T-helper 2 cell (primary cell): Measurements from ENCODE around the gene KHSRP.
"Not testable (repeated sequence)": the region's sequence is repeated elsewhere in the genome, so short reads cannot be mapped to it uniquely, and the experiment has no call there.

ENCODE experiments used
- DNase-seq, 5 experiments: peaks; one replicate each; pipeline versions ENCODE4 v3.0.0 to v3.0.0-alpha.2; 2012 to 2022

The KHSRP gene

DNA sequence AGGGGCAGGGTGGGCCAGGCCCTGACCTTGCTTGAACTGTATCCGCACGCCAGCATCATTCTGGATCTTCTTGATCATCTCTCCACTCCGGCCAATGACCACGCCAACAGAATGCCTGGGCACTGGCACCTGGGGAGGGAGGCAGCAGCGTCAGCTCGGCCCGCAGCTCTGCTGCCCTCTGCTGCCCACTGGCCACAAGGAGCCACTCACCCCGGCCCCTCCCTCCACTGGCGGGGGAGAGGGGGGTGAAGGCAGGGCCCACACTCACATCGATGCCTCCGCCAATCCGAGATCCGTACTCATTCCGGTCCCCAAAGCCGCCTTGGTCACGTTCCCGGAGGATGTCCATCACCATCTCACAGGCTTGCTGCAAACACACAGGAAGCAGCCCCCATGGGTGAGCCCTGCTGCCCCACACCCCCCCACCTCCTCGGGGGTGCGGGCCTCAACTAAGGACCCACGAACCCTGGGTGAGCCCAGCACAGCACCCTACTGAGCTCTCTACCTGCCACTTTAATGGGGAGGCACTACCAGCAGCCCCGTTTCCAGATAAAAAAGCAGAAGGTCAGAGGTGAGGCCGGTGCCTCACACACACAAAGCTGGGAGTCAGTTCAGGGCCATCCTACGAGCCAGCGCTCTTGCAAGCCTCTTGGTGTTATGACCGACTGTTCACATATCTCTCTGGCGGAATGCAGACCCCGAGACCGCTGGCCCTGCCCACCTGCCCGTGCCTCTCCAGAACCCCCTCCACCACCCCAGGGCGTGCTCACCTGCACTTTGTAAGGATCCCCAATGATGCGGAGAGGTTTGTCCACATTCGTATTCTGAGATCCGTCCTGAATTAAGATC lies 6.7 kb downstream of the KHSRP start:
- no peak for DNase-seq

DNA sequence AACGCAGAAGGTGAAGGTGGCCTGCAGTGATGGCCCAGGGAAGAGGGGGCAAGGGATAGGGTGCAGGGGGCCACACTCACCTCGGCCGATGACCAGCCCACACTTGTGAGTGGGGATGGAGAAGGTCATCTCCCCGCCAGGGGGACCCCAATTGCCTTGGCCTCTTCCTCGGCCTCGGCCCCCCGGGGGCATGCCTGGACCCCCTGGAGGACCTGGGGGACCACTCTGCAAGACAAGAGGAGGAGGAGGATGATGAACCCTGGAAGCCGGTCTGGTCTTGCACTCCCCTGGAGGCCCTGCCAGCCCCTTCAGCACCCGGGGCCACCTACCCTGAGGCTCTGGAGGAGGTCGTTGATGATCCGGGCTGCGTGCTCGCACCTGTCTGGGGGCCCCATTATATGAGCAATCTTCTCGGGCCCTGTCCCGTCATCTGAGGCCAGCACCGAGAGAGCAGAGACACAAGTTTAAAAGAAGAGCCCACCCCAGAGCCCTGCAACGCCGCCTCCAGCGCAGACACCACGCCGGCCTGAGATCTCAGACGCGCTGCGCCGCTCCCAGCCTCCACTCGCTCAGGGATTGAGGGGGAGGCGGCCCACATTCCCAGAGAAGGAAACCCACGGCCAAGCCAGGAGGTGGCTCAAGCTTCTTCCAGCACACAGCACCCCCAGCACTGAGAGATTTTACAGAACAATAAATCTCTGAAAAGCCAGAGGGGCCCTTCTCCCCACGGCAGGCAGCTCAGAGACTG lies 7.8 kb downstream of the KHSRP start:
- no peak for DNase-seq

DNA sequence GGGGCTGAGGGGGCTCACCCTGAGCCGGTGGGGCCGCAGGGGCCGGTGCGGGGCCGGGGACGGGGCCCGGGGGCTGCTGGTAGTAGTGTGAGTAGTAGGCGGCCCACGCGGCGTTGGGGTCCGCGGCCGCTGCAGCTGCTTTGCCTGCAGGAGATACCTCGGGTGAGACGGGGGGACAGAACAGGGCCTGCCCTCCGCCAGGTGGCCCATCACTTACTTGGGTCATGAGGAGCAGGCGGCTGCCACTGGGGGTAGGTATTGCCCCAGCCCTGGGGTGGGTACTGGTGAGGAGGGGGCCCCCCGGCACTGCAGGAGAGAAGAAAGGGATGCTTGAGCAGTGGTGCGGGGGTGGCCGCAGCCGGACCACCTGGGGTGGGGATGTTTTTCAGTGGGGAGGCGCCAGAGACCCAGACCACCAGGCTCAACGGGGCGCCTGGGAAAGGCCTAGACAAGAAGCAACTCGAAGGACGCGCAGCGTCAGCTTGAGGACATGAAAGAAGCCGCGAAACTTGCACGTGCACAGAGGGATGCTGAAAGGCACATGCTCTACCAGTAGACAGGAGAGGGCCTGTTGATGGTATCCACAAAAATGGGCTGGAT lies 8.9 kb downstream of the KHSRP start:
- DNase-seq = no peak

DNA sequence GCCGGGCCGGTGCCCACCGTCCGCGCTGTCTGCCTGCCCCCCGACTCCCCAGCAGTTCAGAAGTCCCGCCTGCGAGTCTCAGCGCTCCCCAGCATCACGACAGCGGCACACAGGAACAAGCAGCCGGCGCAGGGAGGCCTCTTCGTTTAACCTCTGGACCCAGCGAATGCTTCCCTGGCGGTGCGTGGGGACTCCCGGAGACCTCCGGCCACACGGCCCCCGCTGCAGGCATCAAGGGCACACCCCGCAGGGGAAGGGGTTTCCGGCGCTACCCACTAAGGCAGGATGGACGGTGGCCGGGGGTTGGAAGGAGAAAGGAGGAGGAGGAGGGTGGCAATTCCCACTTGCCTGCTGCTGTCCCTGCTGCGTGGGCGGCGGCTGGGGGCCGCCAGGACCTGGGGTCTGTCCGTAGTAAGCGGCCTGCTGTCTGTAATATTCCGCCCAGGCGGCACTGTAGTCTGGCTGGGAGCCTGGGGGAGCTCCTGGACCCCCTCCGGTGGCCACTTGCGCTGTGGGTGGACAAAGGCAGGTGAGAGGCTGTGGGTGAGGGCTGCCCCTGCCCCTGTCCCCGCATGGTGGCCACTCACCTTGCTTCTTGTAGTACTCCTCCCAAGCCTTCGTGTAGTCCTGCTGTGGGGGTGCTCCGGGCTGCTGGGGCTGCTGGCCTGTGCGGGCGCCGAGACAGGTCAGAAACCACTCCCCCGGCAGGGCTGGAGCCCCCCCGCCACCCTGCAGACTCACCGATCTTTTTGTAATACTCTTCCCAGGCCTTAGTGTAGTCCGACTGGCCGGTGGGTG lies 9.6 kb downstream of the KHSRP start:
- DNase-seq = no peak

DNA sequence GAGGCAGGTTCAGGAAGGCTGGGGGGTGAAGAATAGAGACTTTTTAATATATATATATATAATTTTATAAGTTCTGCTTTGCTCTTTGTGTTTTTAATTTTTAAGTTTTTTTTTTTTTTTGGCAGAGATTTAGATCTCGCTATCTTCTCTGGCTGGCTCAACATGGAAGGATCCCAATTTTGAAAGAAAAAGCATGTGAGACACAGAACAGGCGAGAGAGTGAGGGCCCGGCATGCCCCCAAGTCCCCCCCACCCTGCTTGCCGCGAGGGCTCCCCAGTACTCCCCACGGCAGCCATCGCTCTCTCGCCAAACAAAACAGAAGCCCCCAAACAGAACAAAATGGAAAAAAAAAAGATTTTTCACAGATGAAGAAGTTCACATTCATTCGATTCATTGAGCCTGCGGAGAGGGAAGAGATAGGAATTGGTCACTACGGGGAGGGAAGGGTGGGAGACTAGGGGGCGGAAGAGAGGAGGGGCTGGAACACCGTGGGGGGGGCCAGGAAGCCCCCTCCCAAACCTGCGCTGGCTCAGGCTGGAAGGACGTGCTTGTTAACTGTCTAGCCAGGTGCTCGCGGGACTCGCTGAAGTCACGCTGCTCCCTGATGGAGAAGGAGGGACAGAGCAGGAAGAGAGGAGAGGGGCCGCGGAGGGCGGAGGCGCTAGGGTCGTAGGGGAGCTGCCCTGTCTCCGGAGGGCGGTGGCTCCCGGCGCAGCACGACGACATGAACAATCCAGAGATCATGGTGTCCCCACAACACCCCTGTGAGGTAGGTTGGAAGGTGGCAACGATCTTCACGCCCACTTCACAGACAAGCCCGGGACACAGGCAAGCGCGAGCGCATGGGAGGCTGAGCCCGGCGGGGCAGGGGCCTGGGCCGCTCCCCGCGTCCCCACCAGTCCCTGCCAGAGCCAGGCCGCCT lies 10.6 kb downstream of the KHSRP start:
- DNase-seq = no peak

DNA sequence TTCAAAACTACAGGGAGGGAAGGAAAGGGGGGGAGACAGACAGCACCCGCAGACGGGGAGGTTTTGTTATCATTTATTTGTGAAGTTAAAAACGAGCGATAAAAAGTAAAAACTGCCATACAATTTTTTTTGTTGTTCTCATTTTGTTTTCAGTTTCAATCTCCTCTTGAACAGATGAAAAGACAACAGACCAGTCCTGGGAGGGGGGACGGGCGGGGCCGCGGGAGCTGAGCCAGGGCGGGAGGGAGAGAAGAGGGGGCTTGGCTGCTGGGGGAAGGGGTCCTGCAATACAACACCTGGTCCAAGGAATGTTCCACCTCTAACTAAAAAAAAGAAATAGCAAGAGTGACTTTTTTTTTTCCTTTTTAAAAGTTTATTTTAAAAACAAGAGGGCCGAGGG lies 11.3 kb downstream of the KHSRP start:
- no peak for DNase-seq

DNA sequence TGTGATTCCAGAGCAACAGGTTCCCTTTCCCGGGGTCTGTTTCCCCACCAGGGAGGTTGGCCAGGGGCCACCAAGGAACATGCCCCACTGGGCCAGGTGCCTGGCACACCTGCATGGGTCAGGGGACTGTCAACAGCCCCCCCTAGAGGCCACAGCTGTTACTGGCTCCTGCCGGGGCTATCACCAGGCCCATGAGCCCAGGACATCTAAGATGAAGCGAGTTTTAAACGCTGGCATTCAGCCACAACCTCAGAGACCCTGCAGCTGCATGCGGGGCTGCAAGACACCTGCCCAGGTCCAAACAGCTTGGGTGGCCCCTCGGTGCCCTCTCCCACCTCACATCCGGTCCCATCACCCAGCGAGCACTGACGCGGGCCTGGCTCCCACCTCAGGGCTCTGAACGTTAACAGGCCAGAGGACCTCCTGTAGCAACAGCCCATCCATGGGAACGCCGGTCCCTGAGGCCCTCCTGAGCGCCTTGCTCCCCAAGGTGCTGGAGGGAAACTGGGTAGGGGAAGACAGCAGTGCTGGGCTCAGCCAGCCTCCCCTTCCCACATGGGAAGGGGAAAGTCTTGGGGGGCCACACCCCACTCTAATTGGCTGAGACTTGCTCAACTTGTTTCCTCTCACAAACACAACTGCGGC lies 12.0 kb downstream of the KHSRP start:
- DNase-seq = peak in 4 of 5 experiments; percentile 24 to 48 (median 27)

DNA sequence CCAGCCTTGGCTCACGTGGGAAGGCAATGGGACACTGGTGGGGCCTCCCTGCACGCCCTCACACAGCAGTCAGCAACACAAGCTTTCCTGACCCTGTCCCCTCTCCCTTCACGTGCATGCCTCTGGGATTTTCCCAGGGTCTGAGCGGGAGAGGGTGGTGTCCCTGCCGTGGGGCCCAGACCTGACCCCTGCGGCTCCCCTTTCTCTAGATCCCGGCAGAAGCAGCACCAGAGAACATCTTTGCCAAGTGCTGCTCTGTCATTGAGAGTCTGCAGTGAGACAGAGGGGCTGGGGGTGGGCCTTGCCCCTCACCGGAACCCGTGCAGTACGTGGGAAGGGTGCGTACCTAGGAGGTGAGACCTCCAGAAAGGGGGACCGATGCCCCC lies 12.6 kb downstream of the KHSRP start:
- no peak for DNase-seq

DNA sequence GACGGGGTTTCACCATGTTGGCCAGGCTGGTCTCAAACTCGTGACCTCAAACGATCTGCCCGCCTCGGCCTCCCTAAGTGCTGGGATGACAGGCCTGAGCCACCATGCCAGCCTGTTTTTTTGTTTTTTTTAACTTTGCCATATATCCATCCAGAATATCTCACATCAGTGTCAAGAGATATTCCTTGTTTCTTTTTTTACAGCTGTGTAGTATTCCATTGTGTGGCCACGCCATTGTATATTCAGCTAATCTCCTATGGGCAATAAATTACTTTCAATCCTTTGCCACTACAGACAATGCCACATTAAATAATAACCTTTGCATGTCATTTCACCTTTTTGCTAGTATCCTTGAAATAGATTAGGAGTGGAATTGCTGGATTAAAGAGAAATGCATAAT lies 15.3 kb downstream of the KHSRP start:
- no peak for DNase-seq

DNA sequence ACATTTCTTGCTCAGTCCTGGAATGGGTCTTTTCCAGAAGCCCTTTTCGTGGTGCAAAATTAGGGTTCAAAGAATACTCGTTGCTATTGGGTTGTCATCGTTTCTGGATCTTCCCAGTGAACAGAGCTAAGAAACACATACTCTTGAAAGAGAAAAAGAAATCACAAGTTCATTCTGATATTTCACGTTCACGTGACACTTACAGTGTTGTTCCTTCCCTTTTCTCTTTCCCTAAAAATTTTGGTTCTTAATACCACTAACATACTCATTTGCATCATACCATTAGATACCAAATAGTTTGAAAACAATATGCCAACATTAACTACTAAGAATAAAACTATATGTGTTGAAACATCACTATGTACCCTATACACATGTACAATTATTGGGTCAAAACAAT lies 18.2 kb downstream of the KHSRP start:
- no peak for DNase-seq

DNA sequence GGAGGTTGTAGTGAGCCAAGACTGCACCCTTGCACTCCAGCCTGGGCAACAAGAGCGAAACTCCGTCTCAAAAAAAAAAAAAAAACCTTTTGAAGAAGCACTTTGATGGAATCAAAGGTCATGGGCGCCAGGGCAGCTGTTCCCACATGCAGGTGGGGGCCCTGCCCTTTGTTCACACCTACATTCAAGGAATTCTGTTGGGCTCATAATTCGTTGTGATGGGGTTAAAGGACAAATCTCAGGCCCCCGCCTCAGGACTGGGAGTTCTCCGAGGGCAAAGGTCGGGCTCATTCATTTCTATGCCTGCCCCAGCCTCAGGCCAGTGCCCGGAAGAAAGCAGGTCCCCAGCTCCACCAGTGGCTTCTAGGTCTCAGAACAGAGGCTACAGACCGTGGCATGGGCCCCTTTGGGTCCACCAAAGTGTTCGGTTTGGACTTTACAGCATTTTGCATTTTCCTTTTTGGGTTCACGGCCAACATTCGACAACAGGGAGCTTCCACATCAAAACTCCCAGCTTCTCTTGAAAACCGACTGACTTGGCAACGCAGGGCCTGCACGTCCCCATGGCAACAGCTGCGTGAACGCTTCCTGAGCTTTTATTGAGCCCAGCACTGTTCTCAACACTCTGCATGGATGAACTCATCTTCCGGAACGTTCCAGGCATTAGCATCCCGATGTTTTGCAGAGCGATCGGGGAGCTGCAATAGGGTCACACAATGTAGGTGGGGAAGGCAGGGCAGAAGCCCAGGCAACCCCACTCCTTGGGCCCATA lies 21.6 kb downstream of the KHSRP start:
- no peak for DNase-seq

DNA sequence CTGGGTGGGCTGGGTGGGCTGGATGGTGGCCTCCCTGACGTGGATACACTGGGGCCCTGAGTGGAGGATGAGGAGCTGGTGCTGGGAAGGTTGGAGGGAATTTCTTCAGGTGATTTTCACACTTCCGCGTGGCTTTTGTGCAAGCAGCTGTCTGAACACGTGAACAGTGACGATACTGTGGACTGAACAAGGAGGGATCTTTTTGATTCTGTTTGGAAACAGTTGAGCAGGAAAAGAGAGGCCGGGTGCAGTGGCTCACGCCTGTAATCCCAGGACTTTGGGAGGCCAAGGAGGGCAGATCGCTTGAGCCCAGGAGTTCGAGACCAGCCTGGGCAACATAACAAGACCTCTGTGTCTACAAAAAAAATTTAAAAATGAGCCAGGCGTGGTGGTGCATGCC lies 22.6 kb downstream of the KHSRP start:
- DNase-seq = no peak

DNA sequence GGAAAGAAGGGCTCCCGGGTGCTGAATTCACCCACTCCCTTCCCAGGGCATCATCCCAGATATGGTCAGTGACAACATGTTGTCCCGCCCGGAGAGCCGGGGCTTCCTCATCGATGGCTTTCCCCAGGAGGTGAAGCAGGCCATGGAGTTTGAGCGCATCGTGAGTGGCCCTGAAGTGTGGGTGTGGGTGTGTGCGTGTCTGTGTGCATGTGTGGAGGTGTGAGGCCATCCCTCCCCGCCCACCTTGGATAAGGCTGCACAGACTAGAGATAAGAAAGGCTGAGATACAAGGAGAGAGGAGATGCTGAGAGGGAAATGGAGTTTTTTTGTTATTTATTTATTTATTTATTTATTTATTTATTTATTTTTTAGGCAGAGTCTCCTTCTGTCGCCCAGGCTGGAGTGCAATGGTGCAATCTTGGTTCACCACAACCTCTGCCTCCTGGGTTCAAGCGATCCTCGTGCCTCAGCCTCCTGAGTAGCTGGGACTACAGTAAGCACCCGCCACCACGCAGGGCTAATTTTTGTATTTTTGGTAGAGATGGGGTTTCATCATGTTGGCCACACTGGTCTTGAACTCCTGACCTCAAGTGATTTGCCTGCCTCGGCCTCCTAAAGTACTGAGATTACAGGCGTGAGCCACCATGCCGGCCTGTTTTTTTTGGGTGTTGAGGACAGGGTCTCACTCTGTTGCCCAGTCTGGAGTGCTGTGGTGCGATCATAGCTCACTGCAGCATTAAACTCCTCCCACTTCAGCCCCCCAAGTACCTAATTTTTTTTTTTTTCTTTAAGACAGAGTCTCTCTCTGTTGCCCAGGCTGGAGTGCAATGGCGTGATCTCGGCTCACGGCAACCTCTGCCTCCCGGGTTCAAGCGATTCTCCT lies 24.3 kb downstream of the KHSRP start:
- not testable (repeated sequence) for DNase-seq

DNA sequence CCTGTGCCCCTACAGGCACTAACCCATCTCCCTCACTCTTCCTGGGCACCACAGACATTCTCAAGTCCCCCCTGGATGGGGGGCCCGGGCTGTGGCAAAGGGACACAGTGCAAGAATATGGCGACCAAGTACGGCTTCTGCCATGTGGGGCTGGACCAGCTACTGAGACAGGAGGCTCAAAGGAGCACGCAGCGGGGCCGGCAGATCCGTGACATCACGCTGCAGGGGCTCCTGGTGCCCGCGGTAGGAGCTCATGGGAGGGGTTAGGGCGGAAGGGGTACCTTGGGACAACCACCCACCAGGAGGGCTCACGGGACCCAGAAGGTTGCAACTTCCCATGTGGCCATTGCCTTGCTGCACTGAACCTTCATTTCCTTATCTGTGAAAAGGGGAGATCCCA lies 28.3 kb downstream of the KHSRP start:
- no peak for DNase-seq

DNA sequence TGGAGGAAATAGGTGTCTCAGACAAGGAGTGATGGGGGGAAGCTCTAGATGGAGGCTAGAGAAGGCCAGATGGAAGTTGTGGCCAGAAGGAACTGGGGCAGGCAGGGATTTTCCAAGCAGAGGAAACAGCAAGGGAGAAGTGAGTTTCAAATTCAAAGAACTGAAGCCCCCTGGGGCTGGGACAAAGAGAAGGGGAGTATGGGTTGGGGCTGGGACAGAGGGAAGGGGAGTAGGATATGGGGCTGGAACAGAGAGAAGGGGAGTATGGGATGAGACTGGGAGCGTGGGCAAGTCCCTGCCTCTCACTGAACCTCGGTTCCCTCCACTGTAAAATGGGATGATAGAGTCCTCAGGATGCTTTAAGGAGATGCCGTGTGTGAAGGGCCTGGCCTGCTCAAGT lies 29.8 kb downstream of the KHSRP start:
- DNase-seq = no peak

DNA sequence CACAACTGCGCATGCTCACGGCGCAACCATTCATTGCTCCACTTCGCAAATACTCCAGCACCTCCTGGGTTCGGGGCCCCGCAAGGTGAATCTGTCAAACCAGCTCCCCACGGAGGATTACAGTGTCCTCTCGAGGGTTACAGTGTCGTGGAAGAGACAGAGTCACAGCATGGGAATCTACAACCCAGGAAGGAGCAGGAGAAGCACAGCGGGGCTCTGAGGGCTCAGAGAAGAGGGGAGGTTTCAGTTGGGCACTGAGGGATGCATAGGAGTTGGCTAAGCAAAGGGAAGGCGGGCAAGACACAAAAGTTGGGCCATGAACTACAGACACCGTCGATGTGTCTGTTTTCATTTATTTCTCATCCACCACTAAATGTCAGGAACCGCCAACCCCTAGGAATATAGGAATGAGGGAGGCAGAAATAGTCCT lies 30.6 kb downstream of the KHSRP start:
- DNase-seq = peak in 4 of 5 experiments; percentile 29 to 87 (median 57)

DNA sequence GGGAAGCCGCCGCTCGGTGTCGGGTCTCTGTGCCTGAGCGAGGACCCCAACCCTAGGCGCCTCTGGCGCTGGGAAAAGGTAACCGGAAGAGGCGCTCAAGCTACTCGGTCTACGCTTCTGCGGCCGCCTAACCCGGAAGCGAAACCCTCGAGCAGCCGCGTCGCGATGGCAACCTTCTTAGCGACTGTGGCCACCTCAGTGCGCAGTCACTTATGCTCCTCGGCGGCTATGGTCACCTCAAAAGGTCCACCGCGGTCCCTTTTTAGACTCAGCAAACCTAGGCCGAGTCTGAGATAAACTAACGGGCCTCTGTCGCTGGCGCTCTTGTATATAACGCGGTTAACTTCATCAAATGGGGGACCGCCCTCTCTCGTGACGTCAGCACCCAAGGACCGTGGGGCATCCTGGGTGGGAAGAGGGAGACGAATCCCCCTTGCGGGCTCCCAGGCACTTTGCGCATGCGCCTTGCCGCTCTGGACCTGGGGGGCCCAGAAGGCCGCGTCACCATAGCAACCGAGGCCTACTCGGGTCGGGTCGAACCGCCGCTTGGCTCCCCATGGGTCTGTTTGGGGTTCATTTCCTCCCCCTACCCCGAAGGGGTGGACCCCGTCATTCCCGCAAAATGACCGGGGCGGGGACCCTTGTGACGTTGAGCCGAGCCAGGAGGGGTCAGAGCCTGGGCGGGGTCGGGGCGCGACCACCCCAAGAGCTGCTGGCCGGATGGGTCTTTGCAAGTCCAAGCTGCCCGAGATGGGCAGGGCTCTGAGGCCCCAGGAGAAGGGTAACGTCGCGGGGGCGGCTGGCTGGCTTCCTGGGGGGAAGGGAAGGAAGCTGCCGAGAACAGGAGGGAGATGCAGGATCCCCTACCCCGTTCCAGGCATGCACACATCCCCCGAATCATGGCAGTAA lies 31.3 kb downstream of the KHSRP start, which contains the start of gene GTF2F1:
Gene GTF2F1 (minus strand): TSS at position 91 of the 909 bp plus-strand sequence. CDS start 169 bp downstream, outside the sequence.
- DNase-seq = peak; percentile 81 to 95 (median 93)
